ENCODE data around the gene C1orf226. TPM values are rescaled to one million over a fixed set of nuclear protein-coding genes. Genes with fewer than 3 reads are reported as not detected.
"Not testable (repeated sequence)": the region's sequence is repeated elsewhere in the genome, so short reads cannot be mapped to it uniquely, and the experiment has no call there.

The C1orf226 gene
- total and polyA plus RNA-seq, 4 donors, result 1.4 to 10.2 (median 5.9) TPM

DNA sequence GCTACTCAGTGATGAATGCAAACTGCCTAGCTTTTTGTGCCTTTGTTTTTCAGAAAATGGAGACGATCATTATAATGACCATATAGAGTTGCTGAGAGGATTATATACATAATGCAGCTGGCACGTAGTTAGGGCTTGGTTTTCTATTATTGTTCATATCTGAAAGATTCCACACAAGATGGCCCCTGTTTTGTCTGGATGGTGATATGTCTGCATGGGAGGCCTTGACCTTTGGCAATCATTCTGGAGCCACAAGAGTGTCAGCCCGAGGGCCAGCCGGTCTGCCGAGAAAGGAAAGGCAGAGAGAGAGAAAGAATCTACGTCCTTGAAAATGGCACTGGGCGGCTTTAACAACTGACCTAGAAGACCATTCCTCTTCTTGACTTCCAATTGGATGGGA is 36.1 kb downstream of the C1orf226 start:
- Histone ChIP-seq H3K4me1 (ENCODE audit: control insufficient read depth, insufficient read depth, low read length) (no peaks in the 10 kb centered on the region), H3K9me3 (ENCODE audit: control insufficient read depth, insufficient read depth, low read length) (no peaks in the 10 kb centered on the region), H3K36me3 (ENCODE audit: control insufficient read depth, insufficient read depth, low read length) (no peaks in the 10 kb centered on the region), H3K4me3 (ENCODE audit: low read depth, low read length) (no peak overlapping the region), H3K27ac (ENCODE audit: low read depth, low read length) (no peak overlapping the region), H3K27me3 (ENCODE audit: control insufficient read depth, insufficient read depth, low read length) (no peaks in the 10 kb centered on the region)
- DNase-seq (ENCODE audit: low read depth in 4 of 6, low spot score in 6 of 6), result no peak
- 100% methylated on average over 3 of the region's 7 CpGs for WGBS (ENCODE audit: insufficient coverage)

DNA sequence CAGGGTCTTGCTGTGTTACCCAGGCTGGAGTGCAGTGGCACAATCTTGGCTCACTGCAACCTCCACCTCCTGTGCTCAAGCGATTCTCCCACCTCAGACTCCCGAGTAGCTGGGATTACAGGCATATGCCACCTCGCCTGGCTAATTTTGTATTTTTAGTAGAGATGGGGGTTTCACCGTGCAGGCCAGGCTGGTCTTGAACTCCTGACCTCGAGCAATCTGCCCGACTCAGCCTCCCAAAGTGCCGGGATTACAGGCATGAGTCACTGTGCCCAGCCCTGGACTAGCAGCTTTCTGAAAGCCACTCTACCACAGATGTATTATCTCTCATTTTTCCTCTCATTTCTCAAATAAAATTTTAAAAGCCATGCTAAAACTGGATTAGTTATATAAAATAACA is 37.1 kb downstream of the C1orf226 start:
- DNase-seq (ENCODE audit: low read depth in 4 of 6, low spot score in 6 of 6); H3K9me3 ChIP-seq (ENCODE audit: control insufficient read depth, insufficient read depth, low read length); H3K4me3 ChIP-seq (ENCODE audit: low read depth, low read length); H3K27ac ChIP-seq (ENCODE audit: low read depth, low read length); H3K27me3 ChIP-seq (ENCODE audit: control insufficient read depth, insufficient read depth, low read length); H3K4me1 ChIP-seq (ENCODE audit: control insufficient read depth, insufficient read depth, low read length); H3K36me3 ChIP-seq (ENCODE audit: control insufficient read depth, insufficient read depth, low read length): not testable (repeated sequence)
- WGBS (ENCODE audit: insufficient coverage), result 93% methylated on average over 3 of the region's 7 CpGs

DNA sequence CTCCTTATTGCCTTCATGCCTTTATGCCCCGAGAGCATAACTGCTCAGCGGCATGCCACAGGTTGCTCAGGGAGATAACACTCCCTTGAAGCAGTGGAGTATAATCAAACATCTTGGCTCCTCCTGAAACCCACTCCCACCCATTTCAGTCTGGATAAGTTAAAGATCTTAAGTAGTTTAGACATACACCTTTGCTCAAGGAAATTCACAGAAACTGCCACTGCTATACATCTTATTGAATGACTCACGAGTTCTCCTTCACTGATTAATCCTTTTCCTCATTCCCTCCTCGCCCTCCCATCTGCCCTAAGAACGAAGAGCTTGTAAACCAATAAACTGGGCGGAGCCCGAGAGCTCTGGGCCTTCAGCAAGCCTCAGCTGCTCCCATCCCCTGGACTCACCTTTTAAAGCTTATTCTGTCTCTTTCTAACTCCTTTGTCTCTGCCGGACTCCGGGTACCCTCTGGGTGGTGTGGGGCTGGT is 38.0 kb downstream of the C1orf226 start:
- H3K4me3 ChIP-seq (ENCODE audit: low read depth, low read length); DNase-seq (ENCODE audit: low read depth in 4 of 6, low spot score in 6 of 6); H3K9me3 ChIP-seq (ENCODE audit: control insufficient read depth, insufficient read depth, low read length); H3K27ac ChIP-seq (ENCODE audit: low read depth, low read length); H3K36me3 ChIP-seq (ENCODE audit: control insufficient read depth, insufficient read depth, low read length); H3K4me1 ChIP-seq (ENCODE audit: control insufficient read depth, insufficient read depth, low read length); H3K27me3 ChIP-seq (ENCODE audit: control insufficient read depth, insufficient read depth, low read length): not testable (repeated sequence)
- 52% methylated on average over 5 of the region's 9 CpGs for WGBS (ENCODE audit: insufficient coverage)

DNA sequence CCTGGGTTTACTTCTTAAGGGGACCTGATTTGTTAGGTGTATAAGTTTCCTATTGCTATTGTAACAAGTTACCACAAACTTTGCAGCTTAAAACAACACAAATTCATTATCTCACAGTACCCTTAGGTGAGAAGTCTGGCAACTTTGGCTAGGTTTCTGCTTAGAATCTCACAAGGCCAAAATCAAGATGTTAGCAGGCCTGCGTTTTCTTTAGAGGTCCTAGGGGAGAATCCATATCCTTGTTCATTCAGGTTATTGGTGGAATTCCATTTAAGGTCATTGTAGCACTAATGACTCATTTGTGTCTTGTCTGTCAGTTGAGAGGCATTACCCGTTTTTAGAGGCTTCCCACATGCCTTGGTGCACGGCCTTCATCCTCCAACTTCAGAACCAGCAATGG is 38.6 kb downstream of the C1orf226 start:
- DNase-seq (ENCODE audit: low read depth in 4 of 6, low spot score in 6 of 6), result no peak
- H3K36me3 ChIP-seq (ENCODE audit: control insufficient read depth, insufficient read depth, low read length), result no peaks in the 10 kb centered on the region
- H3K27me3 ChIP-seq (ENCODE audit: control insufficient read depth, insufficient read depth, low read length), result no peaks in the 10 kb centered on the region
- H3K27ac ChIP-seq (ENCODE audit: low read depth, low read length), result no peak overlapping the region
- H3K9me3 ChIP-seq (ENCODE audit: control insufficient read depth, insufficient read depth, low read length), result peaks cover 2% of the 10 kb centered on the region
- no peak overlapping the region for H3K4me3 ChIP-seq (ENCODE audit: low read depth, low read length)
- no peaks in the 10 kb centered on the region for H3K4me1 ChIP-seq (ENCODE audit: control insufficient read depth, insufficient read depth, low read length)
- 100% methylated on average over 3 of the region's 3 CpGs for WGBS (ENCODE audit: insufficient coverage)

DNA sequence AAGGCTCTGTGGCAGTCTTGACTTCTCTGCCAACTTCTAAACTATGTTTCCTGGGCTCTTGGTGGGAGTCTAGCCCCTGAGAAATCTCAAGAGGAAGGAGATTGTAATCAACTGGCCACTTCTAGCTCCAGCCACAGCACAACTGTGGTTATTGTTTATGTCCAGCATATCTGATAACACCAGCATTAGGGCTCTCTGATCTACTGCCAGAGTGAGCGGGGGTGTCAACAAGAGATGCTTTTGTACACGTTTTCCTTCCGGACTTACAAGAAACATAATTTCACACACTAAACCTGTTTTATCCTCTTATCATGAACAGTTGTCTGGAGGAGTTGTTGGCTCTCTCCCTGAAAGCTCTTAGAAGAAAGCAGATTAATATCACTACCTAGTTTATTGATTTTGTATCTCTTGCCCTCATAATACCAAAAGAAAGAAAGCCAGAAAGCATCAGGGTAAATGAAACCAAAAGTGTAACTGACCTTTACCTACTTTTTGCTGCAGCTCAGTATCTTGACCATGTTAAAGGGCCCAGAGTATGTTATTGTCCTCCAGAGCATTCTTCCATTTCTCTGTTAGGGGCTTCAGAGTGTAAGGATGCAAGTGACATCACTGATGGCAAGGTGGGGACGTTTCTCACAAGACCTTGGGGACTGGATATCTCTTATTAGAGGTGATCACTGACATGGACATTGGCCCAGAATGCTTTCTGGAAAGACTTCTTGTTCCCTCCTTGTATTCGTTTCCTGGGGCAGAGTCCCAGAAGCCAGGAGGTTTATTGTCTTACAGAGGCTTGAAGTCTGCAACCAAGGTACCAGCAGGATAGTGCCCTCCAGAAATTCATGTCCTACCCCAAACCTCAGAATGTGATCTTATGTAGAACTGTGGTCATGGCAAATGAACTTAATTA is 40.0 kb downstream of the C1orf226 start:
- no peaks in the 10 kb centered on the region for H3K36me3 ChIP-seq (ENCODE audit: control insufficient read depth, insufficient read depth, low read length)
- no peak overlapping the region for H3K4me3 ChIP-seq (ENCODE audit: low read depth, low read length)
- no peak overlapping the region for H3K27ac ChIP-seq (ENCODE audit: low read depth, low read length)
- no peak for DNase-seq (ENCODE audit: low read depth in 4 of 6, low spot score in 6 of 6)
- H3K4me1 ChIP-seq (ENCODE audit: control insufficient read depth, insufficient read depth, low read length), result no peaks in the 10 kb centered on the region
- 50% methylated on average over 1 of the region's 5 CpGs for WGBS (ENCODE audit: insufficient coverage)
- no peaks in the 10 kb centered on the region for H3K27me3 ChIP-seq (ENCODE audit: control insufficient read depth, insufficient read depth, low read length)
- peaks cover 2% of the 10 kb centered on the region for H3K9me3 ChIP-seq (ENCODE audit: control insufficient read depth, insufficient read depth, low read length)

DNA sequence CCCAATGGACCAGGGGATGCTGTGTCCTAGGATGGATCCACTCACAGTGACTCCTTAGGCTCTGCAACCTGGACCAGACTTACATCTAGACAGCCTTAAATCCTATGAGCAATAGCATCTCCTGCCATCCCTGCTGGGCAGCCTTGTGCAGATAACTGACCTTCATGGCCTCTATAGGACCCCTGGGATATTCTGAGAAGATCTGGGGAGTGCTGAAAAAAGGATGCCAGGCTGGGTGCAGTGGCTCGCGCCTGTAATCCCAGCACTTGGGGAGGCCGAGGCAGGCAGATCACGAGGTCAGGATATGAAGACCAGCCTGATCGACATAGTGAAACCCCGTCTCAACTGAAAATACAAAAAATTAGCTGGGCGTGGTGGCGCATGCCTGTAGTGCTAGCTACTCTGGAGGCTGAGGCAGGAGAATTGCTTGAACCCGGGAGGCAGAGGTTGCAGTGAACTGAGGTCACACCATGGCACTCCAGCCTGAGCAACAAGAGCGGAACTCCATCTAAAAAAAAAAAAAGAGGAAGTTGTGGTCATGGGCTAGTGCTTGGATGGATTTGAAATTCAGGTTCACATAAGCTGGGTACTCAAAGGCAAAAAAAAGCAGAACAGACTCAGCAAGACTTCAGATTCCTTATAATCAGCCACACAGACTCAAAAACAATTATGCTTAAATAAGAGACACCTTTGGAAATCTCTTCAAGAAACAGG is 41.3 kb downstream of the C1orf226 start:
- Histone ChIP-seq H3K4me1 (ENCODE audit: control insufficient read depth, insufficient read depth, low read length) (no peaks in the 10 kb centered on the region), H3K27me3 (ENCODE audit: control insufficient read depth, insufficient read depth, low read length) (no peaks in the 10 kb centered on the region), H3K36me3 (ENCODE audit: control insufficient read depth, insufficient read depth, low read length) (no peaks in the 10 kb centered on the region), H3K9me3 (ENCODE audit: control insufficient read depth, insufficient read depth, low read length) (peaks cover 2% of the 10 kb centered on the region), H3K27ac (ENCODE audit: low read depth, low read length) (no peak overlapping the region), H3K4me3 (ENCODE audit: low read depth, low read length) (no peak overlapping the region)
- 97% methylated on average over 9 of the region's 10 CpGs for WGBS (ENCODE audit: insufficient coverage)
- no peak for DNase-seq (ENCODE audit: low read depth in 4 of 6, low spot score in 6 of 6)

DNA sequence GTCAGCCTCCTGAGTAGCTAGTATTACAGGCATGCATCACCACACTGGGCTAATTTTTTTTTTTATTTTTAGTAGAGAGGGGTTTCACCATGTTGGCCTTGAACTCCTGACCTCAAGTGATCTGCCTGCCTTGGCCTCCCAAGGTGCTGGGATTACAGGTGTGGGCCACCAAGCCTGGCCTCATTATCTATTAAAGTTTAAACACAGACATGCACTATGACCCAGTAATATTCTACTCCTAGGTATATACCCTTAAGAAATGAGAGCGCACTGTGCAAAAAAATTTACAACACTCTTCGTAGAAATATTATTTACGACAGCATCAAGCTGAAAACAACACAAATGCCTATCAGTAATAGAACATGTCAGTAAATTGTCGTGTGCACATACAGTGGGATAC is 49.1 kb downstream of the C1orf226 start:
- no peak overlapping the region for H3K4me3 ChIP-seq (ENCODE audit: low read depth, low read length)
- H3K27ac ChIP-seq (ENCODE audit: low read depth, low read length), result no peak overlapping the region
- H3K36me3 ChIP-seq (ENCODE audit: control insufficient read depth, insufficient read depth, low read length), result no peaks in the 10 kb centered on the region
- H3K4me1 ChIP-seq (ENCODE audit: control insufficient read depth, insufficient read depth, low read length), result no peaks in the 10 kb centered on the region
- no peaks in the 10 kb centered on the region for H3K9me3 ChIP-seq (ENCODE audit: control insufficient read depth, insufficient read depth, low read length)
- no CpG with 5 or more reads among the region's 4 CpGs for WGBS (ENCODE audit: insufficient coverage)
- H3K27me3 ChIP-seq (ENCODE audit: control insufficient read depth, insufficient read depth, low read length), result no peaks in the 10 kb centered on the region
- no peak for DNase-seq (ENCODE audit: low read depth in 4 of 6, low spot score in 6 of 6)

DNA sequence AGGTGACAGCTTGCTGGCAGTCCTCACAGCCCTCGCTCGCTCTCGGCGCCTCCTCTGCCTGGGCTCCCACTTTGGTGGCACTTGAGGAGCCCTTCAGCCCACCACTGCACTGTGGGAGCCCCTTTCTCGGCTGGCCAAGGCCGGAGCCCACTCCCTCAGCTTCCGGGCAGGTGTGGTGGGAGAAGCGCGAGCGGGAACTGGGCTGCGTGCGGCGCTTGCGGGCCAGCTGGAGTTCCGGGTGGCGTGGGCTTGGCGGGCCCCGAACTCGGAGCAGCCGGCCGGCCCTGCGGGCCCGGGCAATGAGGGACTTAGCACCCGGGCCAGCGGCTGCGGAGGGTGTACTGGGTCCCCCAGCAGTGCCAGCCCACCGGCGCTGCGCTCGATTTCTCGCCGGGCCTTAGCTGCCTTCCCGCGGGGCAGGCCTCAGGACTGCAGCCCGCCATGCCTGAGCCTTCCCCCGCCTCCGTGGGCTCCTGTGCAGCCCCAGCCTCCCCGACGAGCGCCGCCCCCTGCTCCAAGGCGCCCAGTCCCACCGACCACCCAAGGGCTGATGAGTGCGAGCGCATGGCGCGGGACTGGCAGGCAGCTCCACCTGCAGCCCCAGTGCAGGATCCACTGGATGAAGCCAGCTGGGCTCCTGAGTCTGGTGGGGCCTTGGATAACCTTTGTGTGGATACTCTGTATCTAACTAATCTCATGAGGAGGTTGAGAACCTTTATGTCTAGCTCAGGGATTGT is 51.6 kb downstream of the C1orf226 start:
- not testable (repeated sequence) for H3K4me3 ChIP-seq (ENCODE audit: low read depth, low read length); DNase-seq (ENCODE audit: low read depth in 4 of 6, low spot score in 6 of 6); H3K27me3 ChIP-seq (ENCODE audit: control insufficient read depth, insufficient read depth, low read length); H3K9me3 ChIP-seq (ENCODE audit: control insufficient read depth, insufficient read depth, low read length); H3K36me3 ChIP-seq (ENCODE audit: control insufficient read depth, insufficient read depth, low read length); H3K4me1 ChIP-seq (ENCODE audit: control insufficient read depth, insufficient read depth, low read length); H3K27ac ChIP-seq (ENCODE audit: low read depth, low read length)
- WGBS (ENCODE audit: insufficient coverage), result 87% methylated on average over 32 of the region's 47 CpGs

All from spinal cord (tissue), 10 donors.